Activated CD8-positive, alpha-beta memory T cell treated with anti-CD3 and anti-CD28 coated beads for 1 hour (primary cell): ENCODE results near the gene PRND.
"Not testable (repeated sequence)": the region's sequence is repeated elsewhere in the genome, so short reads cannot be mapped to it uniquely, and the experiment has no call there.

Experiments
- DNase-seq, 2 donors: peaks; one replicate each; pipeline ENCODE4 v3.0.0-alpha.2; 2020; ENCODE audit warnings: low read depth in 1 of 2; ENCODE audit errors: extremely low read depth in 1 of 2

The PRND gene

DNA sequence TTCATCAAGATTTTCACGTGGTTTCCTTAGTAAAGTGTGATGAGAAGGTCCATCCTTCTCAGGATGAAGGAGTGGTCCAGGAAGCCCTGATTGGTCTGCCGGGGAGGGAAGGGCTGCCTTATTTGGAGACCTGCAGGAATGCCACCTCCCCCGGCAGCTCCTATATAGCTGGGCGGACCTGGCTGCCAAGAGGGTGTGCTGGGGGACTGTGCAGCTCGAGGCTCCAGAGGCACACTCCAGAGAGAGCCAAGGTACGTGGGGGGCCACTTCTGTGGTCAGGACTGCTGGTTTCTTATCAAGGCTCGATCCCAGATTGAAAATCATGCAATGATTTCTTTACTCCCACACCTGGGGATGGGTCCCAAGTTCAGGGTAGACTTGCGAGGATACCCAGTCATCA is at the start of gene PRND:
Gene PRND, plus strand, starts transcription at position 191 of the 400 bp plus-strand sequence. CDS start 2,643 bp downstream, outside the sequence.
- no peak for DNase-seq

- no peak for DNase-seq
Observed at GRCh38 chr20:4672948-4673347, 48.8 kb upstream of the PRND start.

DNA sequence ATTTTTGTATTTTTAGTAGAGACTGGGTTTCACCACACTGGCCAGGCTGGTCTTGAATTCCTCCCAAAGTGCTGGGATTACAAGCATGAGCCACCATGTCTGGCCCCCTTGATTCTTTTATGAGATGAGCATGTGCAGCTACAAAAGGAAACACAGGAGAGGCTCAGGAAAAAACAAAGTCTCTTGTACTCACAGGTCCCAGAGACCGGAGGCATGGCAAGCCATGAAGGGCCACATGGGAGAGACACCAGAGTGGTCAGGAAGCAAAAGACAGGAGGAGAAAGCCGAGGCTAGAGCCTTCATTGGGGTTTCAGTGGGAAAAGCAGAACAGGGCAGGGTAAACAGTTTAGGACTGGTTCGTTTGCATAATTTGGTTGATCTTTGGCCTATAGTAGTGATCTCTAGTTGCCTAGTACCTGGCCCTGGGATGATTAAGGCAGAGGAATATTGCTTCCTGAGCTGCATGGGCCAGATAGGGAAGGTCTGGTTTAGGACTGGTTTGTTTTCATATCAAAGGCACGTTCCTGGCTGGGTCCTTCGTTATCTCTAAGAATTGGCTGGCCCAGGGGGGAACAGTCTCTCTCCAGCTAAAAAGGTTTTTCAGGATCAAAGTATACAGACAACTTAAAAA is 48.2 kb upstream of the PRND start:
- no peak for DNase-seq

DNA sequence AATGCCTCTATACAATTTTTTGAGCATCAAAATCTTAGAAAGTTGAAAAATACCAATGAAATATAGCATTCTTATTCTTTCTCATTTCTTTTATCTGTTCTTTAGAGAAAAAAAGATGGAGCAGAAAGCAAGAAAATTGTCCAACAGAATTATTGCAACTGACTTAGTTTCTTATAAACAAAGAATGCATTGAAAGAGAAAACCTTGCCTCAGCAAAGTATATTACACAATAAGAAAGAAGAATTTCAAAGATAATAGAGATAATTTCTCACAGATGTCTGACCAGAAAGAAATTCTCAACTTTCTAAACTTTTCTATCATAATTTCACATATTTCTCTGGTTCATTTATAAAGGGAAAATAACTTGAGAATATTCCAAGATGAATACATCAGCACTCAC is 47.0 kb upstream of the PRND start:
- no peak for DNase-seq

- no peak for DNase-seq
Observed at GRCh38 chr20:4677846-4678245, 43.9 kb upstream of the PRND start.

DNA sequence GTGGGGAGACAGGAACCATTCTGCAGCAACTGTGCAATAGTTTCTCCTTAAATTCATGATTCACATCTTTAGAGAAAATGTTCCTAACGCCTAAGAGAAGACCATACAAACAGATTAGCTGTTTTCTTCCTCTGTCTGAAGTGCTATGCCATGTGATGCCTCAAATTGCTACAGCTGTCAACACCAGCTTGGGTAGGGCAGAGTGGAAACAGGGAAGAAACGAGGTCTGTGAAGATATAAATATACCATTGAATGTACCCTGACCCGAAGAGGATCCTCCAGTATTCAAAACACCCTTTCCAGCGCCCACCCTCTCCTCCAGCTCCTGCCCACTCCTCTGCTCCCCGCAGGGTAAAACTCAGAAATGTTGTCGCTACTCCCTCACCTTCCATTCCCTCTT is 40.3 kb upstream of the PRND start:
- no peak for DNase-seq

- no peak for DNase-seq
Observed at GRCh38 chr20:4681991-4682401, 39.7 kb upstream of the PRND start.

DNA sequence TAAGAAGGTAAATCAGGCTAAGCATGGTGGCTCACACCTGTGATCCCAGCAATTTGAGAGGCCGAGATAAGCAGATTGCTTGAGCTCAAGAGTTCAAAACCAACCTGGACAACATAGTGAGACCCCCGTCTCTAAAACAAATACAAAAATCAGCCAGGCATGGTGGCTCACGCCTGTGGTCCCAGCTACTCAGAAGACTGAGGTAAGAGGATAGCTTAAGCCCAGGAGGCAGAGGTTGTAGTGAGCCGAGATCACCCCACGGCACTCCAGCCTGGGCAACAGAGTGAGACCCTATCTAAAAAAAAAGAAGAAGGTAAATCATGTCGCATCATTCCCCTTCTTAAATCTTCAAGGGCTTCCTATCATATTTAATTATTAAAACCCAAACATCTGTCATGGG is 39.0 kb upstream of the PRND start:
- DNase-seq, result no peak

DNA sequence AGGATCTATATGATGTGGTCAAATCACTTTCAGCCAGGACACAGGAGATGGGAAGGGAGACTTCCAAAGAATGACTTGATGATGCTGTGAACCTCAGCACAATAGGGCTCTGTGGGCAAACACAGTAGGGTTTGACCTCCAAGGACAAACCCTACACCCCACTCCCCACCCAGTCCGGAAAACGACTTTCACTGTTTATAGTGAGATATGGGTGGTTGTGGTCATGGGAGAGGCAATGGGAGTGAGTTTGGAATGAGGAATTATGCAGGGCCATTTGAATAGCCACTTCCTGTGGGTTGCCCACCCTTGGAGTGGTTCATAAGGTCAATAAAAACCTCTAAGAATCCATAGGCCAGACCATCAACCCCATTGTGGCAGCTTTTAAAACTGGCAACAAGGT is 38.4 kb upstream of the PRND start:
- DNase-seq, result no peak

GRCh38 chr20:4684837-4685413 is 36.8 kb upstream of the PRND start:
- DNase-seq, result no peak

- DNase-seq, result no peak
Observed at GRCh38 chr20:4685923-4686221, 35.8 kb upstream of the PRND start.

GRCh38 chr20:4688305-4688704 is 33.4 kb upstream of the PRND start:
- no peak for DNase-seq

GRCh38 chr20:4689220-4689619 is 32.5 kb upstream of the PRND start:
- DNase-seq, result no peak

DNA sequence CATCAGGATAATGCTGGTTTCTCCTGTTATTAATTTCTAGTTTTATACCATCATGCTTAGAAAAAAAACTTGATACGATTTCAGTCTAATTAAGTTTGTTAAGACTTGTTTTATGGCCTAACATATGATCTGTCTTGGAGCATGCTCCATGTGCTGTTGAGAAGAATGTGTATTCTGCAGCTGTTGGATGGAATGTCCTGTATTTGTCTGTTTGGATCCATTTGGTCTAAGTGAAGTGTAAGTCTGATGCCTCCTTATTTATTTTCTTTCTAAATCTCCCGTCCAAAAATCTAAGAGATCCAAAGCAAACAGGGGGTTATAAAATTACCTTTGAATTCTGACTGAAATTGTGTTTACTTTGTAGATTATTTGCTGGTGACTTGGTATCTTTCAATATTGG is 30.0 kb upstream of the PRND start:
- DNase-seq, result no peak

DNA sequence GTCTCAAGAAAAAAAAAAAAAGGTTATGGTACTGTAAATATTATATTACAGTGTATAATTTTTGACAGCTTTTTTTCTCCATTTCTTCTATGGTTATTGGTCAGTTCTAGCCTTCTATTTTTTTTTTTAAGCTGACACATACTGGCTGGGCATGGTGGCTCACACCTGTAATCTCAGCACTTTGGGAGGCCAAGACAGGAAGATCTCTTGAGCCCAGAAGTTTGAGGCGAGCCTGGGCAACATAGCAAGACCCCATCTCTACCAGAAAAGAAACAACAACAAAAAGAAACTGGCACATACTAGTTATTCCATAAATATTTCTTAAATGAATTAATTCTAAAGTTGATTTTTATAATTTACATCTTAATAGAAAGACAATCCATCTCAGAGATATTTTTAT is 27.6 kb upstream of the PRND start:
- no peak for DNase-seq

DNA sequence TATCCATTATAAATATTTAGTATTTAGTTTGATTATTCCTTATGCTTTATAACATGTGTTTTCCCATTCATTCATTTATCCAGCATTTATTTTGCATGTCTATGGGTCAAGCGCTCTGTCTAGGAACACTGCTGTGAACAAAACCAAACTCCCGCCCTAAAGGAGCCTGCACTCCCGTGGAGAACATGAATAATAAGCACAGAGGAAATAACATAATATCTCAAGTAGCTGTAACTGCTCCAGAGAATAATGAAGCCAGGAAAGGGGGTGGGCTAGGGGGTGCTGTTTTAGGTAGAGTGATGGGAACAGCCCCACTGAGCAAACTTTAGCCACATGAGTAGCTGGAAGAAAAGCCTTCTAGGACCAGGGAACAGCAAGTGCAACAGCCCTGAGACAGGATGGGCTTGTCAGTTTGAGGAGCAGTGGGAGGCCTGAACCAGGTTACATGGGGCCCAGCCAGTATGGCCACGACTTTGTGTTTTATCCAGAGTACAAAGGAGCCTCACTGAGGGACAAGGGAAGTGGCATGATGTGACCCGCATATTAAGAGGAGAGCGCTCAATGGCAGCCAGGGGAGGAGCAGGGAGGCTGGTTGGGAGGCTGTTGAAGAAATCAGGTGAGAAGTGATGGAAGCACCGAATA is 24.4 kb upstream of the PRND start:
- DNase-seq, result no peak

GRCh38 chr20:4697831-4698221 is 23.9 kb upstream of the PRND start:
- DNase-seq, result no peak

DNA sequence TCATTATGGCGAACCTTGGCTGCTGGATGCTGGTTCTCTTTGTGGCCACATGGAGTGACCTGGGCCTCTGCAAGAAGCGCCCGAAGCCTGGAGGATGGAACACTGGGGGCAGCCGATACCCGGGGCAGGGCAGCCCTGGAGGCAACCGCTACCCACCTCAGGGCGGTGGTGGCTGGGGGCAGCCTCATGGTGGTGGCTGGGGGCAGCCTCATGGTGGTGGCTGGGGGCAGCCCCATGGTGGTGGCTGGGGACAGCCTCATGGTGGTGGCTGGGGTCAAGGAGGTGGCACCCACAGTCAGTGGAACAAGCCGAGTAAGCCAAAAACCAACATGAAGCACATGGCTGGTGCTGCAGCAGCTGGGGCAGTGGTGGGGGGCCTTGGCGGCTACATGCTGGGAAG is 22.5 kb upstream of the PRND start:
- no peak for DNase-seq

- DNase-seq, result no peak
Observed at GRCh38 chr20:4699957-4700356, 21.8 kb upstream of the PRND start.

DNA sequence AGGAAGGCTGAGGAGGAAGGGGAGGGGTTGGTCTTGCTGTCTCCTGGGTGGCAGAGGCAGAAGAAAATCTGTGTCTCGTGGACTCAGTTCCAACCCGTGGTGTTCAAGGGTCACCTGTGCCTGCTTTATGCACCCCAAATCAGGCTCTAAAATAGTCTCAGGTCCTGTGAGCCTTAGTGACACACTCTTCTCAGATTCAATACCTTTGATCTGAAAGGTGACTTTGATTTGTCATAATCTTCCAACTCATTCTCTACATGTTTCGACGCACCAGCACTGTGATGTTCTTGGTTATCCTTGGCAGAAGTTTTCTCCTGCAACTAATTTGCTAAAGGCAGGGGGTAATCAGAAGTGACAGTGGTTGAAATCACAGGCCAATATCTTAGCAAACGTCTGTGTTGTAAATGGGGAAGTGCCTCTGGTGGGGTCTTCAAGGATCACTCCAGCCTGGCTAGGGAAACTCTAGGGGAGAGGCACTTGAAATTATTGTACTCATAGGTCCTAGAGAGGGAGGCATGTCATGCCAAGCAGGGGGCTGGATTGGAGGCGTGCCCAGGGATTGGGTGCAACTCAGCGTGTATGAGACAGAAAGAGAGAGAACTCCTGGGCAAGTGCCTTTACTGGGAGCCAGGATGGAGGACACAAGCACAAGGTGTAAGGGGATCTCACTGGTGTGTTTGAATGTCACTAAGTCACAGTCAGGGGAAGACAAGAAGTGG is 19.0 kb upstream of the PRND start:
- DNase-seq, result no peak

DNA sequence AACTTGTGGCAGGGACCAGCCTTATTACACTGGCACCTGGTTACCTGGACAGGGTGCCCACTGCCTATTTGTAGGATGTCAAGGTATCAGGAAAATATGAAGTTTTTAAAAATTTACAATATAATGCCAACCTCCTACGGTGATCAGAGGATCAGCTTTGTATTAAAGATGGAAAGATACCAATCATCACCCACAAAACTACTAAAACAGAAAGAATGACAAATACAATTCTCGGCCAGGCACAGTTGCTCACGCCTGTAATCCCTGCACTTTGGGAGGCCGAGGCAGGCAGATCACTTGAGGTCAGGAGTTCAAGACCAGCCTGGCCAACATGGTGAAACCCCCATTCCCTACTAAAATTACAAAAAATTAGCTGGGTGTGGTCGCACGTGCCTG is 18.4 kb upstream of the PRND start:
- DNase-seq, result no peak

- DNase-seq, result not testable (repeated sequence)
Observed at GRCh38 chr20:4706941-4707340, 14.8 kb upstream of the PRND start.
